ENCODE measurements around the gene CASR. TPM values are rescaled to one million over a fixed set of nuclear protein-coding genes. Genes with fewer than 3 reads are reported as not detected.
"Not testable (repeated sequence)": the region's sequence is repeated elsewhere in the genome, so short reads cannot be mapped to it uniquely, and the experiment has no call there.

CASR gene
- total RNA-seq, 2 experiments from 2014 or later = not detected

GRCh38 chr3:122189357-122189756 is 5.9 kb downstream of the CASR start:
- no peaks in the 10 kb centered on the region for H3K9me3 Mint-ChIP-seq (ENCODE audit: low read depth)
- H3K4me1 Mint-ChIP-seq = peaks cover 2% of the 10 kb centered on the region
- no peak overlapping the region for H3K4me3 Mint-ChIP-seq
- CTCF ChIA-PET = no interaction called here
- DNase-seq (no peak), ATAC-seq (no peak)
- H3K27ac Mint-ChIP-seq = no peak overlapping the region
- peaks cover 82% of the 10 kb centered on the region for H3K27me3 Mint-ChIP-seq
- H3K36me3 Mint-ChIP-seq = no peaks in the 10 kb centered on the region

- H3K36me3 Mint-ChIP-seq = no peaks in the 10 kb centered on the region
- H3K27ac Mint-ChIP-seq = no peak overlapping the region
- DNase-seq (no peak), ATAC-seq (no peak)
- CTCF ChIA-PET = no interaction called here
- H3K4me1 Mint-ChIP-seq = peaks cover 7% of the 10 kb centered on the region
- no peak overlapping the region for H3K4me3 Mint-ChIP-seq
- no peaks in the 10 kb centered on the region for H3K9me3 Mint-ChIP-seq (ENCODE audit: low read depth)
- H3K27me3 Mint-ChIP-seq = peaks cover 77% of the 10 kb centered on the region
These were observed 7.1 kb downstream of the CASR start for GRCh38 chr3:122190525-122190924.

- CTCF ChIA-PET = interaction anchor here (1.3 kb wide), 1 partner anchor 19 kb away, joined by 4 read pairs; no protein-coding TSS in a partner anchor
- Mint-ChIP-seq H3K4me1 (peaks cover 22% of the 10 kb centered on the region), H3K9me3 (ENCODE audit: low read depth) (no peaks in the 10 kb centered on the region), H3K27ac (no peak overlapping the region), H3K36me3 (peaks cover 2% of the 10 kb centered on the region), H3K4me3 (no peak overlapping the region), H3K27me3 (peaks cover 33% of the 10 kb centered on the region)
- ATAC-seq (no peak), DNase-seq (no peak)
These were observed 15.5 kb downstream of the CASR start for GRCh38 chr3:122198966-122199365.

- no peaks in the 10 kb centered on the region for H3K9me3 Mint-ChIP-seq (ENCODE audit: low read depth)
- no peak for DNase-seq
- H3K4me3 Mint-ChIP-seq = no peak overlapping the region
- CTCF ChIA-PET = interaction anchor here (1.3 kb wide), 1 partner anchor 20 kb away, joined by 4 read pairs; no protein-coding TSS in a partner anchor
- no peak for ATAC-seq
- H3K4me1 Mint-ChIP-seq = peaks cover 19% of the 10 kb centered on the region
- no peak overlapping the region for H3K27ac Mint-ChIP-seq
- H3K27me3 Mint-ChIP-seq = peaks cover 30% of the 10 kb centered on the region
- peaks cover 2% of the 10 kb centered on the region for H3K36me3 Mint-ChIP-seq
These were observed 16.1 kb downstream of the CASR start for GRCh38 chr3:122199552-122199951.

GRCh38 chr3:122200661-122201060 is 17.2 kb downstream of the CASR start:
- Mint-ChIP-seq H3K4me1 (peaks cover 15% of the 10 kb centered on the region), H3K27me3 (peaks cover 30% of the 10 kb centered on the region), H3K27ac (no peak overlapping the region), H3K9me3 (ENCODE audit: low read depth) (no peaks in the 10 kb centered on the region), H3K4me3 (no peak overlapping the region), H3K36me3 (peaks cover 2% of the 10 kb centered on the region)
- ATAC-seq (no peak), DNase-seq (no peak)
- CTCF ChIA-PET = no interaction called here

GRCh38 chr3:122201476-122201875 is 18.0 kb downstream of the CASR start:
- H3K9me3 Mint-ChIP-seq (ENCODE audit: low read depth); H3K36me3 Mint-ChIP-seq; ATAC-seq; CTCF ChIA-PET; H3K27ac Mint-ChIP-seq; DNase-seq; H3K4me3 Mint-ChIP-seq: not testable (repeated sequence)
- peaks cover 38% of the 10 kb centered on the region for H3K27me3 Mint-ChIP-seq
- peaks cover 15% of the 10 kb centered on the region for H3K4me1 Mint-ChIP-seq

- peaks cover 4% of the 10 kb centered on the region for H3K9me3 Mint-ChIP-seq (ENCODE audit: low read depth)
- peaks cover 2% of the 10 kb centered on the region for H3K36me3 Mint-ChIP-seq
- peaks cover 56% of the 10 kb centered on the region for H3K27me3 Mint-ChIP-seq
- CTCF ChIA-PET = no interaction called here
- DNase-seq = no peak
- no peaks in the 10 kb centered on the region for H3K4me1 Mint-ChIP-seq
- H3K27ac Mint-ChIP-seq = no peak overlapping the region
- ATAC-seq = no peak
- no peak overlapping the region for H3K4me3 Mint-ChIP-seq
These were observed 25.1 kb downstream of the CASR start for GRCh38 chr3:122208579-122208978.

GRCh38 chr3:122213650-122214049 is 30.2 kb downstream of the CASR start:
- no peak for DNase-seq
- Mint-ChIP-seq H3K4me1 (no peaks in the 10 kb centered on the region), H3K27ac (no peak overlapping the region), H3K36me3 (peaks cover under 1% of the 10 kb centered on the region), H3K4me3 (no peak overlapping the region), H3K9me3 (ENCODE audit: low read depth) (peaks cover 1% of the 10 kb centered on the region), H3K27me3 (peaks cover 56% of the 10 kb centered on the region)
- CTCF ChIA-PET = no interaction called here
- no peak for ATAC-seq

GRCh38 chr3:122214711-122215110 is 31.2 kb downstream of the CASR start:
- CTCF ChIA-PET = no interaction called here
- Mint-ChIP-seq H3K4me1 (no peaks in the 10 kb centered on the region), H3K27me3 (peaks cover 56% of the 10 kb centered on the region), H3K36me3 (no peaks in the 10 kb centered on the region), H3K27ac (no peak overlapping the region), H3K4me3 (no peak overlapping the region), H3K9me3 (ENCODE audit: low read depth) (no peaks in the 10 kb centered on the region)
- DNase-seq (no peak), ATAC-seq (no peak)

- Mint-ChIP-seq H3K4me1 (no peaks in the 10 kb centered on the region), H3K27me3 (peaks cover 55% of the 10 kb centered on the region), H3K27ac (no peak overlapping the region), H3K4me3 (no peak overlapping the region), H3K36me3 (no peaks in the 10 kb centered on the region), H3K9me3 (ENCODE audit: low read depth) (no peaks in the 10 kb centered on the region)
- no peak for ATAC-seq
- CTCF ChIA-PET = no interaction called here
- no peak for DNase-seq
These were observed 32.3 kb downstream of the CASR start for GRCh38 chr3:122215592-122216298.

GRCh38 chr3:122217901-122218300 is 34.4 kb downstream of the CASR start:
- no peaks in the 10 kb centered on the region for H3K9me3 Mint-ChIP-seq (ENCODE audit: low read depth)
- DNase-seq (no peak), ATAC-seq (no peak)
- no peak overlapping the region for H3K4me3 Mint-ChIP-seq
- H3K36me3 Mint-ChIP-seq = no peaks in the 10 kb centered on the region
- H3K27me3 Mint-ChIP-seq = peaks cover 71% of the 10 kb centered on the region
- no peak overlapping the region for H3K27ac Mint-ChIP-seq
- CTCF ChIA-PET = interaction anchor here (0.7 kb wide), 1 partner anchor 83 kb away, joined by 3 read pairs; no protein-coding TSS in a partner anchor
- no peaks in the 10 kb centered on the region for H3K4me1 Mint-ChIP-seq

GRCh38 chr3:122219242-122219872 is 35.9 kb downstream of the CASR start:
- no peak overlapping the region for H3K27ac Mint-ChIP-seq
- CTCF ChIA-PET = no interaction called here
- H3K4me1 Mint-ChIP-seq = no peaks in the 10 kb centered on the region
- H3K9me3 Mint-ChIP-seq (ENCODE audit: low read depth) = no peaks in the 10 kb centered on the region
- H3K27me3 Mint-ChIP-seq = peaks cover 74% of the 10 kb centered on the region
- no peak for ATAC-seq
- no peaks in the 10 kb centered on the region for H3K36me3 Mint-ChIP-seq
- no peak for DNase-seq
- no peak overlapping the region for H3K4me3 Mint-ChIP-seq

GRCh38 chr3:122227036-122227781 is 43.7 kb downstream of the CASR start:
- Mint-ChIP-seq H3K27me3 (peaks cover 45% of the 10 kb centered on the region), H3K4me1 (peaks cover 2% of the 10 kb centered on the region), H3K9me3 (ENCODE audit: low read depth) (peaks cover 2% of the 10 kb centered on the region), H3K4me3 (no peak overlapping the region), H3K27ac (no peak overlapping the region), H3K36me3 (no peaks in the 10 kb centered on the region)
- CTCF ChIA-PET = no interaction called here
- DNase-seq = no peak
- ATAC-seq = no peak

GRCh38 chr3:122230174-122230573 is 46.7 kb downstream of the CASR start:
- DNase-seq (no peak), ATAC-seq (no peak)
- no peak overlapping the region for H3K27ac Mint-ChIP-seq
- H3K4me1 Mint-ChIP-seq = peaks cover 29% of the 10 kb centered on the region
- H3K9me3 Mint-ChIP-seq (ENCODE audit: low read depth) = peaks cover 2% of the 10 kb centered on the region
- peaks cover 27% of the 10 kb centered on the region for H3K27me3 Mint-ChIP-seq
- H3K36me3 Mint-ChIP-seq = no peaks in the 10 kb centered on the region
- CTCF ChIA-PET = no interaction called here
- no peak overlapping the region for H3K4me3 Mint-ChIP-seq

All from activated CD8-positive, alpha-beta memory T cell treated with anti-CD3 and anti-CD28 coated beads, Interleukin-2, amount 10 ng/mL, durations not matched to agents 7 days and 5 days (primary cell).